CD4-positive, alpha-beta T cell (primary cell): Measurements from ENCODE around the gene GNG7. TPM values are rescaled to one million over a fixed set of nuclear protein-coding genes. Genes with fewer than 3 reads are reported as not detected.

Experiments used
- ATAC-seq: fragments of 200-7000 bp; cut with Tn5 transposase; one replicate; pipeline ENCODE4 v1.10.0; 2022; ENCODE audit warnings: mild to moderate bottlenecking; ENCODE audit not compliant: poor library complexity
- CTCF ChIA-PET: fragments of 350-600 bp; sonication (Branson Sonifier 250); formaldehyde crosslinking; loops from one replicate; lab custom pipeline; 2021; ENCODE audit warnings: antibody characterized with exemption, inconsistent platforms; lab: Charles Lee
- POLR2A ChIA-PET: fragments of 350-600 bp; sonication (Branson Sonifier 250); formaldehyde crosslinking; loops from one replicate; lab custom pipeline; 2021; ENCODE audit warnings: antibody characterized with exemption, inconsistent platforms; lab: Charles Lee
- DNase-seq, 14 experiments: peaks; one replicate each; pipeline ENCODE4 v3.0.0-alpha.2; 2013 to 2020; ENCODE audit warnings: mixed read lengths in 2 of 14
- H3K27ac ChIP-seq, 2 donors: one replicate each; pipeline versions ENCODE4 v1.5.1 to v1.7.0; 2013; ENCODE audit warnings: low read length in 2 of 2, low read depth in 1 of 2, mild to moderate bottlenecking in 1 of 2
- H3K27me3 ChIP-seq, 2 experiments: 1 replicate in 1 of 2; 2 replicates in 1 of 2; pipeline versions ENCODE4 v1.6.1 to v1.7.0; 2013; ENCODE audit warnings: low read length in 2 of 2, control low read depth in 1 of 2, mild to moderate bottlenecking in 1 of 2, moderate library complexity in 1 of 2; ENCODE audit not compliant: insufficient read depth in 2 of 2, control insufficient read depth in 1 of 2
- H3K36me3 ChIP-seq: one replicate; pipeline ENCODE4 v1.6.1; 2013; ENCODE audit warnings: low read length, control low read depth; ENCODE audit not compliant: insufficient read depth
- H3K4me1 ChIP-seq: one replicate; pipeline ENCODE4 v1.6.1; 2013; ENCODE audit warnings: low read length, control low read depth; ENCODE audit not compliant: insufficient read depth
- H3K4me3 ChIP-seq: one replicate; pipeline ENCODE4 v1.5.1; 2013; ENCODE audit warnings: mild to moderate bottlenecking, low read length, moderate library complexity
- H3K9me3 ChIP-seq, 2 experiments: 1 replicate in 1 of 2; 2 replicates in 1 of 2; pipeline versions ENCODE4 v1.6.1 to v1.7.0; 2013; ENCODE audit warnings: low read length in 2 of 2, mild to moderate bottlenecking in 2 of 2, control low read depth in 1 of 2, moderate library complexity in 1 of 2; ENCODE audit not compliant: control insufficient read depth in 1 of 2, insufficient read depth in 1 of 2
- H3K27ac Mint-ChIP-seq: one replicate; pipeline ENCODE4 v1.8.0; 2020; ENCODE audit warnings: mixed read lengths
- H3K27me3 Mint-ChIP-seq: one replicate; pipeline ENCODE4 v1.8.0; 2021; ENCODE audit warnings: mixed read lengths
- H3K36me3 Mint-ChIP-seq: one replicate; pipeline ENCODE4 v1.8.0; 2021; ENCODE audit warnings: low read depth, mixed read lengths
- H3K4me1 Mint-ChIP-seq: one replicate; pipeline ENCODE4 v1.8.0; 2021; ENCODE audit warnings: low read depth, mixed read lengths
- H3K4me3 Mint-ChIP-seq: one replicate; pipeline ENCODE4 v1.8.0; 2020; ENCODE audit warnings: mild to moderate bottlenecking, mixed read lengths
- H3K9me3 Mint-ChIP-seq: one replicate; pipeline ENCODE4 v1.8.0; 2020; ENCODE audit warnings: mixed read lengths
- intact Hi-C, 2 experiments: fragments of 100-400 bp; cut with DNase I in 1 of 2; cut with micrococcal nuclease in 1 of 2; formaldehyde crosslinking; loops; one replicate each; pipeline versions ENCODE4 v1.15.1 to v1.9.0; 2023 to 2025; cut with DNase I, micrococcal nuclease
- total RNA-seq, 174 experiments: library from RNA in 2 of 174; stranded (reverse) in 2 of 174; gene quantifications; one replicate each; pipeline ENCODE4 v1.2.3 and lab custom pipeline; 2021 to 2026
- TF ChIP-seq, protein P1 (sequence below): fragments of 200-600 bp; IDR thresholded peaks from one replicate; pipeline ENCODE4 v1.8.0; 2022; ENCODE audit warnings: antibody characterized with exemption, mild to moderate bottlenecking

The GNG7 gene
- total RNA-seq, 2 experiments from 2014 or later, result 5.2 to 5.7 TPM

DNA sequence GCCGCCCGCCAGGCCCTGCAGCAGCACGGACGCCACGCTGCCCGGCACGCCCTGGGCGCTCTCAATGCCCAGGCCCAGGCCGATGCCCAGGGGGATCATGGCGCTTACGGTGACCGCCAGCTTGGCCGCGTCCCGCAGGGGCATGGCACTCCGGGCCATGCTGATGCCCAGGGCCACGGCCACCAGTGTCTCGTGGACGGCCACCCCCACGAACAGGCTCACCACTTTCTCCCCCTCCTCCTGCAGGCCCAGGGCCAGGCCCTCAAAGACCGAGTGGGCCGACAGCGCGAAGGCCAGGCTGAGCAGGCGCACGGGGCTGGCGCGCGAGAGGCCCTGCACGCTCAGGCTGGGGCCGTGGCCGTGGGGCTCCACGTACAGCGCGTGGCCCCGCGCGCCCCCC lies 30.4 kb upstream of the GNG7 start:
- H3K9me3 Mint-ChIP-seq, result no peaks in the 10 kb centered on the region
- Histone ChIP-seq H3K36me3 (peaks cover 26% of the 10 kb centered on the region), H3K4me1 (no peaks in the 10 kb centered on the region), H3K4me3 (no peak overlapping the region), H3K27me3 (no peaks in the 10 kb centered on the region), H3K27ac (no peak overlapping the region), H3K9me3 (peaks cover 0 to 5% of the 10 kb centered on the region in 2 experiments)
- intact Hi-C loops, result no loop called here
- TF ChIP-seq, protein P1, sequence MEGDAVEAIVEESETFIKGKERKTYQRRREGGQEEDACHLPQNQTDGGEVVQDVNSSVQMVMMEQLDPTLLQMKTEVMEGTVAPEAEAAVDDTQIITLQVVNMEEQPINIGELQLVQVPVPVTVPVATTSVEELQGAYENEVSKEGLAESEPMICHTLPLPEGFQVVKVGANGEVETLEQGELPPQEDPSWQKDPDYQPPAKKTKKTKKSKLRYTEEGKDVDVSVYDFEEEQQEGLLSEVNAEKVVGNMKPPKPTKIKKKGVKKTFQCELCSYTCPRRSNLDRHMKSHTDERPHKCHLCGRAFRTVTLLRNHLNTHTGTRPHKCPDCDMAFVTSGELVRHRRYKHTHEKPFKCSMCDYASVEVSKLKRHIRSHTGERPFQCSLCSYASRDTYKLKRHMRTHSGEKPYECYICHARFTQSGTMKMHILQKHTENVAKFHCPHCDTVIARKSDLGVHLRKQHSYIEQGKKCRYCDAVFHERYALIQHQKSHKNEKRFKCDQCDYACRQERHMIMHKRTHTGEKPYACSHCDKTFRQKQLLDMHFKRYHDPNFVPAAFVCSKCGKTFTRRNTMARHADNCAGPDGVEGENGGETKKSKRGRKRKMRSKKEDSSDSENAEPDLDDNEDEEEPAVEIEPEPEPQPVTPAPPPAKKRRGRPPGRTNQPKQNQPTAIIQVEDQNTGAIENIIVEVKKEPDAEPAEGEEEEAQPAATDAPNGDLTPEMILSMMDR, result no peak
- no peak overlapping the region for H3K4me3 Mint-ChIP-seq
- DNase-seq (no peak), ATAC-seq (no peak)
- H3K4me1 Mint-ChIP-seq, result no peaks in the 10 kb centered on the region
- H3K27me3 Mint-ChIP-seq, result no peaks in the 10 kb centered on the region
- POLR2A ChIA-PET, result interaction anchor here (0.7 kb wide), 1 partner anchor 23 kb away, joined by 3 read pairs; no protein-coding TSS in a partner anchor
- CTCF ChIA-PET, result no interaction called here
- peaks cover 39% of the 10 kb centered on the region for H3K36me3 Mint-ChIP-seq
- no peak overlapping the region for H3K27ac Mint-ChIP-seq

DNA sequence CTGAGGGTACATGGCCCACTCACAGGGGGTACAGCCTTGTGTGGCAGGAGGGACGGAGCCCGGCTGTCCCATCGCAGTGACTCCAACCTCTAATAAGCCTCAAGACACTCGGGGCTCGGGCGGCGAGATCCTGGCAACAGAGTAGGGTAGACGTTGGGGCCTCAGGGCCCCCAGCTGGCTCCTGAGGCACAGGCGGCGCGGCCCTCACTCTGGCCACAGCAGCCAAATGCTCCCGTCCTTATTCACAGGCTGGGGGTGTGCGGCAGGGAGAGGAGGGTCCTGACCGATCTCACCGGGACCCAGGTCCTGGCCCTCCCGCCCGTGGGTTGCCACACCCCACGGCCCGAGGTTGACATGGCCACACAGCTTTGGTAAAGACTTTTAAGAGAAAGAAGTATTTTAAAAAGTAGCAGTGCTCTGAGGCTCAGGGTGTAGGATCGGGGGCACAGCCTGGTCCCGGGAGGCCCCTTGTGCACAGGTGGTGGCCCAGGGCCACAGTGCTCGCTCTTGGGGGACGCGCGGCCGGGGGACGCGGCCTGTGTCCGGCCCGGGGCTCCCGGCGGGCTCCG lies 29.7 kb upstream of the GNG7 start:
- Mint-ChIP-seq H3K4me1 (no peaks in the 10 kb centered on the region), H3K4me3 (no peak overlapping the region), H3K36me3 (peaks cover 35% of the 10 kb centered on the region), H3K9me3 (no peaks in the 10 kb centered on the region), H3K27me3 (no peaks in the 10 kb centered on the region), H3K27ac (no peak overlapping the region)
- no peaks in the 10 kb centered on the region for H3K4me1 ChIP-seq
- H3K4me3 ChIP-seq, result no peak overlapping the region
- peaks cover 0 to 2% of the 10 kb centered on the region in 2 experiments for H3K27me3 ChIP-seq
- intact Hi-C loops, result no loop called here
- H3K9me3 ChIP-seq, result peaks cover 0 to 7% of the 10 kb centered on the region in 2 experiments
- H3K27ac ChIP-seq, result no peak overlapping the region
- no peak for DNase-seq
- CTCF ChIA-PET, result no interaction called here
- TF ChIP-seq, protein P1, result no peak
- H3K36me3 ChIP-seq, result peaks cover 26% of the 10 kb centered on the region
- ATAC-seq, result no peak
- POLR2A ChIA-PET, result interaction anchor here (0.7 kb wide), 1 partner anchor 23 kb away, joined by 3 read pairs; no protein-coding TSS in a partner anchor

DNA sequence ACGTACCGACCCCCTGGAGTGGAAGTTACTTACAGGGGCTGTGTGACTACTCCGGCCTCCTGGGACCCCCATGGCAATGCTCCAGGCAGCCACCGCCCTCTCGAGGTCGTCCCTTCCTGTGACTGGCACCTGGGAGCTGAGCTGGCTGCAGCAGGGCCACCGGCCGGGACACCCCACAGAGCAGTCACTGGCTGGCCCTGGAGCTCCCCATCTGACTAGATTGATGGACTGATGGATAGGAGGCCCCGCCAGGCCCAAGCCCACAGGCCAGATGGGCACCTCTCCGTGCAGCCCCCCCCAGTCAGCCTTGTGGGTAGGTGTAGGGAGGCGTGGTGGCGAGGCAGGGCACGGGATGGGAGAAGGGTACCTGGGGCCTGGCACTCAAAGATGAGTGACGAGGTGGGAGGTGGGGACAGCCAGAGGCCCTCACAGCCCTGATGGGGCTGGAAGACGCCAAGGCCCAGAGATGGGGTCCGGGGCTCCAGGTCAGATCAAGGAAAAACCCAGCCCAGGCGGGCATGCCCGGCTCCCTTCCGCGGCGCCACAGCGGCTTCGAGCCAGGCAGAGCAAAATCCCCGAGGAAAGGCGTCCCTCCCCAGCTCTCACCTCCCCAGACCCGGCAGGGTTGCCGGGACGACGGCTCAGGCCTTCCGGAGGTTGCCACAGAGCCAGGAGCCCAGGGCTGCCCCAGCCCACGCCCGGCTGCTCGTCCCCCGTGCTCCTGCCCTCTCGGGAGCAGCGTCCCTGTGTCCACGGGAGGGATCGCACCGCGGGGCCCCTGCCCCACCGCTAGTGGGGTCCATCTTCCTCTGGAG lies 28.9 kb upstream of the GNG7 start:
- TF ChIP-seq, protein P1, result no peak
- ChIA-PET POLR2A (no interaction called here), CTCF (no interaction called here)
- H3K4me3 Mint-ChIP-seq, result no peak overlapping the region
- ATAC-seq (no peak), DNase-seq (no peak)
- H3K4me1 ChIP-seq, result peaks cover 8% of the 10 kb centered on the region
- H3K27ac ChIP-seq, result no peak overlapping the region
- no peaks in the 10 kb centered on the region for H3K9me3 Mint-ChIP-seq
- peaks cover under 1% of the 10 kb centered on the region for H3K27me3 Mint-ChIP-seq
- intact Hi-C loops, result no loop called here
- H3K9me3 ChIP-seq, result peaks cover 0 to 12% of the 10 kb centered on the region in 2 experiments
- H3K4me3 ChIP-seq, result no peak overlapping the region
- peaks cover 18% of the 10 kb centered on the region for H3K36me3 ChIP-seq
- H3K27me3 ChIP-seq, result peaks cover 5 to 6% of the 10 kb centered on the region in 2 experiments
- H3K36me3 Mint-ChIP-seq, result peaks cover 27% of the 10 kb centered on the region
- H3K4me1 Mint-ChIP-seq, result no peaks in the 10 kb centered on the region
- no peak overlapping the region for H3K27ac Mint-ChIP-seq
